ENCODE measurements around the gene KRTAP10-1.

KRTAP10-1 gene

DNA sequence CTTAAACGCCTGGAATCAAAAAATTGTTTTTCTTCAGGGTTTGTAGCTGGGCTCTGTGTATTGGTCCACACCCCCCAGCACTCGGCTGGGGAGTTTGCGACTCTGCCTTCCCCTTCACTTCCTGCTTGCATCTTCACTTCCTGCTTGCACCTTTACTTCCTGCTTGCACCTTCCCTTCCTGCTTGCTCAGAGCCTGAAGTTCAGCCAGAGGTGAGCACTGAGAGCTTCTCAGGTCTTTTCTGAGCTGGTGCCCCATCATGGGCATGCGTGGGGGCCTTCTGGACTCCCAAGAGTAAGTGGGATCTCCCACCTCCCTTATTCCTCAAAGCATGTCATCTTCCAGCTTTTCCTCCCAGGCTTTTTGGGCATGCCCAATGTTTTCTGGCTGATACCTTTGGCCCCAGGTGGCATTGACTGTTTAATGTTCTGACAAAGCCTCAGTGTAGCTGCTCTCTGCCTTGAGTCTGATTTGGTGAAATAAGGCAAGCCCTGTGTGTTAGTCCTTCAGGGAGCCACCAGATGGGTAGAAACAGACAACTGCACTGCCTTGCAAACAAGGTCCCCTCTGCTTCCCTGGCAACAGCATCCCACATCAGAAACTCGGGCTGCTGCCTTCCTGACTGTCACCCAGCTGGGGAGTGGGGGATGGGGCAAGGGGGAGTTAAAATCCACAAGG lies 7.8 kb upstream of the KRTAP10-1 start:
- peak; percentile 45 for DNase-seq

DNA sequence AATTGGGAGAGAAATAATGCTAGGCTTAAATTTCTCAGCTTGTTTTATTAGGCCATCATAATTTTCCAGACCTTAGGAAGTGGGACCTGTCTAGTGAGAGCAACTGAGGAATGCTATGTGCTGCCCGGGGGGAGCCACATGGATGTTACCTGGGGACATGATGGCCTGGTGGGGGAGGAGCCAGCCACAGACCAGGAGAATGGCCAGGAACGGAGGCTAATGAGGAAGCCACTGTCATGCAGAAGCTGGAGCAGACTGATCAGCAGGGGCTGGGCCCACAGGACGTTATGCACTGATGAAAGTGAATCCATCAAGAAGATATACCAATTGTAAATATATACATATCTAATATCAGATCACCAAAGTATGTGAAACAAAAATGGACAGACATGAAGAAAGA lies 4.6 kb upstream of the KRTAP10-1 start:
- DNase-seq = no peak

DNA sequence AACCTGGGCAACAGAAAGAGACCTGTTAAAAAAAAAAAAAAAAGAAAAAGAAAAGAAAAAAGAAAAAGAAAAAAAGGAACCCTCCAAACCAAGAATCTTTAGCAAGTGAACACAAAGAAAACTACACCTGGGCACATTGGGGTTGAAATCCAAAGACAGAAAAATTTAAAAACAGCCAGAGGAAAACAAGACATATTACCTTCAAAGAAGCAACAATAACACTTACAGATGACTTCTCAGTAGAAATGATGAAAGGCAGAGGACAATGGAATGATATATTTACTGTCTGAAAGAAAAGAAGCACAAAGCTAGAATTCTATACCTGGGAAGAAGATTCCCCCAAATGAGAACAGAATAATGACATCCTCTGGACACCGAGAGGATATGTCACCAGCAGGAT lies 2.7 kb upstream of the KRTAP10-1 start:
- no peak for DNase-seq

DNA sequence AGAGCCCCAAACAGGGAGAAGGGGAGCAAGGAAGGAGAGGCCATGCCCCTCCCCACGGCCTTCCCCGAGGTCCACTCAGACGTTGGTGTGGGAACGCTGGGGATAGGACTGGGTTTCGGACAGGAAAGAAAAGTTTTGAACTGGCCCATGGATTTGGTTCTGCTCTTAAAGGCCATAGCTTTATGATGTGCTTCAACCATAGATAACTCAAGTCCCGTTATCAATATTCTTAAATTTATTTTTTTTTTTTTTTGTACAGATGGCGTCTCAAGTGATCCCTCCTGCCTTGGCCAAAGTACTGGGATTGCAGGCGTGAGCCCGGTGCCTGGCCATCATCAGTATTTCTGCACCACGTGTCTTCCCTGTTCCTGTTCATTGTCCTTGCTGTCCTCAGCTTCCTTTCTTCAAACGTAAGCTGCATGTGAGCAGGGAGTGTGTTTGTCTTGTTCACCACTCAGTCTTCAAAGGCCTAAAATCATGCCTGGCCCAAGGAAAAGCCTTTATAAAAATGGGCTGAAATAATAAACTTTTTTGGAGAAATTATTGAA lies 820 bp upstream of the KRTAP10-1 start:
- no peak for DNase-seq

DNA sequence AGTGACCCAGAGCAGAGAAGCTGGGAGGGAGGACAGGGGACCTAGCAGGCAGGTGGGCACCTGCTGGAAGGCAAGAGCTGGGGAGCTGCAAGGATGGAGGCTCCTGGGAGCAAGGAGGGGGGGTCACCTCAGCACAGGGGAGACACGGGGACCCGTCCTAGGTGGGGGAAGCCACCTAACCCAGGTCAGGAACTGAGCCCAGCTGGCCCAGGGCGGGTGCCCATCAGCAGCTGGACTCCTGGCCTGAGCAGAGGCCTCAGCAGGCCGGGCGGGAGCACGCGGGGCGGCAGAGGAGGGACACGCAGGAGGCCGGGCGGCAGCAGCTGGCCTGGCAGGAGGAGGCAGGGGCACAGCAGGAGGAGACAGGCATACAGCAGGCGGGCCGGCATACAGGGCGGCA lies 949 bp downstream of the KRTAP10-1 start:
- DNase-seq = no peak

DNA sequence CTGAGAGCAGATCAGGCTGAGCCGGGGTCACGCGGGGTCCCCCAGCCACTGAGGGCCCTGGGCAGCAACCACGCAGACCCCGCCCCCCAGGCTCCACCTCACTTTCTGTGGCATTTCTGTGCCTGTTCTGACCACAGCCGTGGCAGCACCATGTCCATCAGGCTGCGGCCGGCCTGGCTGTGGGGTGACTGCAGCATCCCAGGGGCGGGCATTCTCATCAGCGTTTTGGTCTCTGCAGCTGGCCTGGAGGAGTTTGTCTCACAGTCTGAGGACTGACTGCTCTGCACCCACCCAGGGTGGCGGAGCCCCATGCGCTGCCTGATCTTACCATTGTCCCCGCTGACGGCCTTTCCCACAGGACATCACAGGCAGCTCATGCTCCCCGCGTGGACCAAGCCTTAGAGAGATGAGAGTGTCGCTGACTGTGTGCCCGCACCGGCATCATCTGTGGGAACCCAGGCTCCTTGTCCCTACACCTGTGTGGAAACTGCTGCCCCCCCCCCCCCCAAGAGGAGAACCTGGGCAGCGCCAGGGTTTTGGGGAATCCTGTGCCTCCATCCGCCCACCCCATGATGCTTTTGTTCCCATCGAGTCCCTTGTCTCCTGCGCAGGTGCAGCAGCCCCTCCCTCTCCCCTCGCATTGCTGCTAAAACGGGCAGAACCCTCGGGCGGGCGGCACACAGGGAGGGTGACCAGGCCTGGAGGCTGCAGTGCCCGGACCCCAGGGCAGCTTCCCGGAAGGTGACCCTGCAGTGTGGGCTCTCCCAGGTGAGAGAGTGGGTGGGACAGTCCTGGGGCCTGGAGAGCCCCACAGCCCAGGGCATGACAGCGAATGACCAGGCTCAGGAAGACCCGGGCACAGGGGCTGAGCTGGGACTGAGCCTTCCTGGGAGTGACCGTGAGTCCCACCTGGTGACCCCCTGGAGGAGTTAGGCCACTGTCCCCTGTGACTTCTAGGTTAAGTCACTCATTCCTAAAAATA lies 1.8 kb downstream of the KRTAP10-1 start:
- DNase-seq = no peak

DNA sequence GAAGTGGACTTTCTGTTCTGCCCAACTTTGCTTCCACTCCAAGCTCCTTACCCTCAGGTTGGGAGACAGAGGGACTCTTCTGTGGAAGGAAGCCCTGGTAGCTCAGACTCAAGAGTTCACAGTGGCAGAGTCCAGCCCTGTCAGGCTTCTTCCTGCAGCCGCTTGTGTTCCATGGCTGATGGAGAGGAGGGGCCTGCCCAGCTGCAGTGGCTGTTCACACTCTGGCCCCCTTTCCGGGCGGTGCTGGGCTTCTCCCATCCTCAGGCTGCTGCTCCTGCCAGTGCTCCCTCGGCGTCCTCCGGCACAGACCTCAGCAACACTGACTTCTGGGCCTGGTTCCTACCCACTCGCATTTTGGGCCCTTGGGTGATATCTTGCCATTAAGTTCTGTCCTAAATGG lies 4.0 kb downstream of the KRTAP10-1 start:
- no peak for DNase-seq

DNA sequence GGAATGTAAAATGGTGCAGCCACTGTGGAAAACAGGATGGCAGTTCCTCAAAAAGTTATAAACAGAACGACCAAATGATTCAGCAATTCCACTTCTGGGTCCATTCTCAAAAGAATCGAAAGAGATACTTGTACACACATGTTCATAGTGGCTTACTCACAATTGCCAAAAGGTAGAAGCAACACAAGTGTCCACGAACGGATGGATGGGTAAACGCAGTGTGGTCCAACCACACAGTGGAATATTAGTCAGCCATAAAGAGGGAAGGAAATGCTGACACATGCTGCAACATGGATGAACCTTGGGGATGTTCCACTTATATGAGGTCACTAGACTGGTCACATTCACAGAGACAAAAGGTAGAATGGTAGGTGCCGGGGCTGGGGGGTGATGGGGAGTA lies 5.3 kb downstream of the KRTAP10-1 start:
- no peak for DNase-seq

DNA sequence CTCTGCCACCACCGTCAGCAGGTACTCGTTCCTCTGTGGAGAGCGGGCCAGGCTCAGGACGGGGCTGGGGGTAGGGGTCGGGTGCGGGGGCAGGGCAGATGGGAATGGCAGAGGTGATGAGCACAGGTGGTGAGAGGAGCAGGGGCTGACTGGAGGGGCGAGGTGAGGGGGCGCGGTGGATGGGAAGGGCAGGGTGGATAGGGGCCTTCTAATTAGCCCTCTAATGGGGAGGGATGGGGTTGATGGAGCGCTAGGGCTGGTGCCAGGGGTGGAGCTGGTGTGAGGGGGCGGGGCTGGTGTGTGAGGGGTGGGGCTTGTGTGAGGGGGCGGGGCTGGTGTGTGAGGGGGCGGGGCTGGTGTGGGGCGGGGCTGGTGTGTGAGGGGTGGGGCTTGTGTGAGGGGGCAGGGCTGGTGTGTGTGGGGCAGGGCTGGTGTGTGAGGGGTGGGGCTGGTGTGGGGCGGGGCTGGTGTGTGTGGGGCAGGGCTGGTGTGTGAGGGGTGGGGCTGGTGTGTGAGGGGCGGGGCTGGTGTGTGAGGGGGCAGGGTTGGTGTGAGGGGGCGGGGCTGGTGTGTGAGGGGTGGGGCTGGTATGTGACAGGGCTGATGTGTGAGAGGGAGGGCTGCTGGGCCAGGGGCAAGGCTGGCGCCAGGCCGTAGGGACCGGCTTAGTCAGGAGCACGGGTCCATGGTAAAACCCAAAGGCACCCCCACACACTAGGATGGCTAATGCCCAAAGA lies 5.9 kb downstream of the KRTAP10-1 start:
- DNase-seq = no peak

DNA sequence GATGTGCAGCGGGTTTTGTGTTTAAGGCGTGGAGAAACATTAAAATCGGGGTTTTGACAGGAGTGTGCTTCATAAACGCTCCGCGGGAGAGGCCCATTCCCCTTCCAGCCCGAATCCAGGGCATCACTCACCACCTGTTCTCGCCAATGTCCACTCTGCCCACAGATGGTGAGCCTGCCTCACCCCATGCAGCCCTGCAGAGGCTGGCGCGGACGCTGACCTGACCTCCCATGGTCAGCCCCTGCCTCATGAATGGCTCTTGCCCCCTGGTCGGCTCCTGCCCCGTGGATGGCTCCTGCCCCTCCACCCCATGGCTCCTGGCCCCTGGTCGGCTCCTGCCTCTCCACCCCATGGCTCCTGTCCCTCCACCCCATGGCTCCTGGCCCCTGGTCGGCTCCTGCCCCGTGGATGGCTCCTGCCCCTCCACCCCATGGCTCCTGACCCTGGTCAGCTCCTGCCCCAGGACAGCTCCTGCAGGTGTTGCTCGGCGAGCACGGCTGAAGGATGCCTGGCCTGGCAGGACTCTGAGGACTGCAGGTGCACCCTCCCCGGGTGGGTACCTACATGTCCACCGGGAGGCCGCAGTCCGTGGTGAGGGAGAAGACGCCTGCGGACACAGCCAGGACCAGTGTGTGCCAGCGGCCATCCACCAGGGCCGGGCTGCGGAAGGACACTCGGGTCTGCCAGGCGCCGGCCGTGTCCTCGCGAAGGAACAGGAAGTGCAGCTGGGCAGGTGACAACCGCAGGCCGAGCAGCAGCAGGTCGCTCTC lies 6.7 kb downstream of the KRTAP10-1 start:
- no peak for DNase-seq

DNA sequence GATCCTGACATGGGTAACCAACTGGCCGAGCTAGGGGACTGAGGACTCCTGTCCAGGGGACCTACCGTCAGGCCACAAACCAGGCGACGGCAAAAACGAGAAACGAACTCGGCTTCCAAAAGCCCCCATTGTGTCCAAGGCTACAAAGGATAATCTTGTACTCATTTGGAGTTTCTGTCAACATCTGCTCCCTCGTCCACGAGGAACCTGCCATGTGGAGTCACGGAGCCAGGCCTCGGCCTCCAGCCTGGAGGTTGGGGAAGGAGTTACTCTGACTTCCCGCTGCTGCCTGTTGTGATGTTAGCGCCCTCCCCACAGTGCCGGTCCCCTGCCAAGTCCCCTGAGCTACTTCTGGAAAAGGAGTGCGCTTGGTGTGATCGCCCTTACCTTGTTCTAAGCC lies 7.3 kb downstream of the KRTAP10-1 start:
- no peak for DNase-seq

DNA sequence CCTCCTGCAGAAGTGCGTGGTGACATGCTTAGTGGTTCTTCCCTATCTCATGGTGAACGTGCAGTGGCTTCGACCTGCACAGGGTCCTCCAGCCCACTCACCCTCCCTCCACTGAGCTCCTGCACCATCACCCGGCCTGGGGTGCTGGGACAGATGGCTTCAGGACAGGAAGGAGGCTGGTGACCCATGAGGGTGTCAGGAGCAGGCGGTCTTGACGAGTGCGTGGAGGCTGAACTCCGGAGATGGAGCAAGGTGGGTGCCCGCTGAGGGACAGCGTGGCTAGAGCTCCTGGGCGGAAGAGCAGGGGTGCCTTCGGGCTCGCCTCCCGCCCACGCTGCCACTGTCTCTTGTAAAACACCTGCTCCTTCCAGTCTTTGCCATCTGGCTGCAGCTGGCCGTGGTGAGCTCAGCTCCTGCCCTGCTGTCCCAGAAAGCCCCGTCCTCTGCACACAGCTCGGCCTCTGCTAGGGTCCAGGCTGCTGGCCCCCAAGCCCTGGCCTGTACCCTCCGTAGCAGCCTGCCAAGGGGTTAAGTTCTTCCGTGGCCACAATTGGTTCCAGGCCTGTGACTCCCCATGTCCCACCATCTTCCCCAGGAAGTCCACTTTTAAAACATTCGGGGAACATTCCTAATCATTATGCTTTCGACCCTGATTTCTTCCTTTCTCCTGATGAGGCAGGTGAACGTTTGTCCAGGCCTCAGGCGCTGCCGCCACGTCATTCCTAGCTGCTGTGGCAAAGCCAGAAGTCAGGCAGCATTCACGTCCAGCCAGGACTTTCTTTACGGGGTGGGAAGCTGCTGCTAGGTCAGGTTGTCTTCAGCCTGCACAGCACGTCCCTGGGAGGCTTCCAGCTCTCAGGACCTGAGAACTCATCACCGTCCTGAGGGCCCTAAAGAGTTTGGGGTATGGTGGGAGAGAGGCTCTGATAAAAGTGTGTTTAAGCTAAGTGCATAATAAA lies 8.1 kb downstream of the KRTAP10-1 start:
- no peak for DNase-seq

DNA sequence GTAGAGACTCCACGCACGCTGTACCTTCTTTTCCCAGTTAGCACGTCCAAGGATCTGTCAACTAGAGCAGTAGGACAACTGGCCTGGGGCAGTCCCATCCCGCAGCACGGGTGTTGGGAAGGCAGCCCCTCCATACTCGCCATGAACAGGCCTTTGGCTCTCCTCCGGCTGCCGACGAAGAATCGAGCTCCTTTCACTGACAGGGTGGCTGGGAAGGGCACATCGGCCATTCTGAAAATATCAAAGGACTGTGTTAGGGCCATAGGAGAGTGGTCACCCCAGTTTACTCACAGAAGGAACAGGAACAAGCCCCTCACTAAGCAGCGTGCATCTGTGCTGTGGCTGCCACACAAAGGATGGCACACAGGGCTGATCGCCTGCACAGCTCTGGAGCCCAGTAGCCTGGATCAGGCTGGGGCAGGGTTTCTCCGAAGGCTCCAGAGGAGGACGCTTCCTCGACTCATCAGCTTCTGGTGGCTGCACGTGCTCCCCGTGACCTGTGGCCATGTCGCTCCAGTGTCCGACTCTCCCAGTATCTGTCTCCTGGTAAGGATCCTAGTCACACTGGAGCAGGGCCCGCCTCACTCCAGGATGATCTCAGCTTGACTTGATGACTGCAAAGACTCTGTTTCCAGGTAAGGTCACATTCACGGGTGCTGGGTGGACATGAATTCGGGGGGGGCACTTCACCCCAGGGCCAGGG lies 8.9 kb downstream of the KRTAP10-1 start:
- DNase-seq = no peak

DNA sequence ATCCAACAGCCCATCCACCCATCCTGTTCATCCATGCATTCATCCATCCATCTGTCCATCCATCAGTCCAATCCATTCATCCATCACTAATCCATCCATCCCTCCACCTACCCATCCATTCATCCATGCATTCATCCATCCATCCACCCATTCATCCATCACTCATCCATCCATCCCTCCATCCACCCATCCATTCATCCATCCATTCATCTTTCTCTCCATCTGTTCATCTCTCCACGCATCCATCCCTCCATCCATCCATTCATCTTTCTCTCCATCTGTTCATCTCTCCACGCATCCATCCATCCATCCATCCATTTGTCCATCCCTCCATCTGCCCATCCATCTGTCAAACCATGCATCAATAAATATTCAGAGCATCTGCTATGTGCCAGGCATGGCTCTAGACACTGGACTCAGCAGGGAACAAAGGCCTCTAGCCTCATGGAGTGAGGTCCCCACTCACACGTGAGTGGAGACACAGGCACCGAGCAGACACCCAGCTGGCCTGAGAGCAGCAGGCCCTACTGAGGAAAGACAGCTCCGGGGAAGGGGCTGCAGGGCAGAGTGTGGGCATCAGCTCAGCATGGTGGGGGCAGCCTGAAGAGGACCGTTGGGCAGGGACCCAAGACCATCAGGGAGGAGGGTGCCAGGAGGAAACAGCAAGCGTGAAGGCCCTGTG lies 9.6 kb downstream of the KRTAP10-1 start:
- no peak for DNase-seq

DNA sequence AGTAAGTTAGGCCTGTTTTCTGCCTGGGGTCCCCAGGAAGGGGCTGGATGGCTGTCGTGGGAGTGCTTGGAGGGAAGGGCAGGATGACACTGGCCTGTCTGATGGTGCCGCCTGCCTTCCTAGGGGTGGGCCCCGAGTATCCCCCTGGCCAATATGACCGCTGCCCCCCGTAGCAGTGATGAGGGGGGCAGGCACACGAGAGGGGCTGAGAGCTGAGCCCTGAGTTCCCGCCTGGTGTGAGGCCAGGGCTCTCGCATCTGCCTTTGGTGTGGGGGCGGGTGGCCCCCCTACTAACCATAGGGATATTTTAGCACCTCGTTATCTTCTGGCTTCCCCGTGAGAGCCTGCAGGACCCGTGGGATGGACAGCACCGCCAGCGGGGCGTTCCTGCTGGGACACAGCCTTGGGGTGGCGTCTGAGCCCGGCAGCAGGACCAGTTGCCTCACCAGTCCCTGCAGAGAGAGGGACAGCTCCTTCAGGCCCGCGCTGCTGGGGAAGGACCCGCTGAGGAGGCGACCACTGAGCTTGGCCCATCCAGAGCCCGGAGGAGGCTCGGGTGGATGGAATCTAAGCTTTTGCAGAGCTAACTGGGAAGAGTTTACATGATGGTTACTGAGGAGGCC lies 10.4 kb downstream of the KRTAP10-1 start:
- no peak for DNase-seq

DNA sequence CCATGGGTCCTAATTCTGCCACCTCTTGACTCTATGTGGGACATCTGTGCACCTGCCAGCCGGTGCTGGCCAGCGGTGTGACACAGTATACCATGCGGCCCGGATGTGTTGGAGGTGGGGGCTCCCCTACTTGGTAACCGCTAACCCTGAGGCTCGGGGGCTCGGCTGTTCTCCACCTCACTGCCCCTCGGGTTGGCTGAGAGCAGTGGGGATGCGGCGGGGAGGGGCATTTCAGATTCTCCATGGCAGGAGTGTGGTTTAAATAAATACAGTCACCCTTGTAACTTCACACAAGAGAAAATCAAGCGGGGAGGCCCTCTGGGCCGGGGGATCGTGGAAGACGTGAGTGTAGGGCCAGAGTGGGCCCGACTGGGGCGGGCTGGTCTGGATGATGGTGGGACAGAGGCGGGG lies 11.0 kb downstream of the KRTAP10-1 start:
- DNase-seq = no peak

DNA sequence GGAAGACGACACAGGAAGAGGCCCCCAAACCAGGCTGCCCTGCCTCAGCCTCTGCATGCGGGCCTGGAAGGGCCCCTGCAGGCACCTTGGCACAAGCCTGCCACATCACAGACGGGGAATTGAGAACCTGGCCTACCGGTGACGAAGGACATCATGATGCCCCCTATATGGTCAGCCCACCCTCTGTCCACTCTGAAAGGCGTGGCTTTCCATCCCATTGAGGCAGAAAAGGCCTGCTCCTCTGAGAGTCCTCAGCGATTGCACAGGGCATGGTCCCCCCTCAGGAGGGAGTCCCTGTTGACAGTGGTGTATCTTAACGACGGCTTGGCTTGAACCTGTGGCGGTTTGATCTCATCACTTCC lies 11.4 kb downstream of the KRTAP10-1 start:
- no peak for DNase-seq

DNA sequence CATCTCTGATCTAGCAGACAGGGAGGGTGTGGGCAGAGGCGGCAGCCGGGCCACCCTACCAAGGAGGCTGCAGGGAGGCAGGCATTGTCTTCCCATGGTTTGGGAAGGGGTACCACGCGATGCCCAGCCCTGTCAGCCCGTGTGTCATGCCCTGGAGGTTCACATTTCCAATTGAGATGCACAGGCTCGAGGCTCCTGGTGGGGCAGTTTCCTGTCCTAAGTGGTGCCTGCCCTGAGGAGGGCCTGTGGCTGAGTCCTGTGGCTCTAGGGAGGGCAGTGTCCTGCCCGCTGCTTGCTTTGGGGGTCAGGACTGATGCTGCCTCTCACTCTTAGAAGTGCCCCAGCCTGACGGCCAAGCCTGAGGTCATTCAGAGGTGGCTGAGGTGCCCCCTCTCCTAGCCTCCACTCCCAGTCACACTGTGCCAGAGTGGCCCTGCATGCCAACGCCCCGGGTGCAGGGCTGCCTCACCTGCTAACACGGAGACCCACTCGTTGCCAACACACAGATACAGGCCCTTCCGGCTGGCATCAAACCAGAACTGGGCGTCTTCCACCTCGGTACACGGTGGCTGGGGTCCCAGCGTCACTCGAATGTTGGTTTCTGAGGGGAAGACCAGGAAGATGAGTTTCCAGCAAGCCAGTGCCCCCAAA lies 11.9 kb downstream of the KRTAP10-1 start:
- DNase-seq = no peak
